SU-DHL-6 (cell line): ENCODE measurements around the gene TRIM39.

Experiments
- H2AFZ ChIP-seq: fragments of 200-600 bp; sonication (generic); 2 replicates; pipeline ENCODE4 v1.6.1; 2014; ENCODE audit warnings: low read depth, mild to moderate bottlenecking, moderate library complexity, mixed read lengths, antibody characterized with exemption, low read length; ENCODE audit not compliant: severe bottlenecking
- H3F3A ChIP-seq: fragments of 200-600 bp; shearing (Covaris generic); 2 replicates; pipeline ENCODE4 v1.6.0; 2016; ENCODE audit warnings: antibody characterized with exemption, mild to moderate bottlenecking; ENCODE audit not compliant: insufficient read depth
- H3K27ac ChIP-seq: fragments of 200-600 bp; sonication (generic); 2 replicates; pipeline ENCODE4 v1.5.1; 2016; ENCODE audit warnings: low read depth, mild to moderate bottlenecking, low read length, moderate library complexity, mixed read lengths
- H3K27me3 ChIP-seq: fragments of 200-600 bp; sonication (generic), shearing (Covaris generic); 2 replicates; pipeline ENCODE4 v1.6.0; 2014; ENCODE audit warnings: mild to moderate bottlenecking, low read length
- H3K36me3 ChIP-seq: fragments of 200-600 bp; sonication (generic); 2 replicates; pipeline ENCODE4 v1.6.1; 2014; ENCODE audit warnings: mild to moderate bottlenecking, low read length, mixed read lengths
- H3K4me2 ChIP-seq: fragments of 300-600, 200-600 bp; shearing (Covaris generic), sonication (generic); 2 replicates; pipeline ENCODE4 v1.6.0; 2014; ENCODE audit warnings: low read length, low read depth, mild to moderate bottlenecking; ENCODE audit not compliant: poor library complexity, severe bottlenecking
- H3K4me3 ChIP-seq: fragments of 200-600 bp; sonication (generic); 2 replicates; pipeline ENCODE4 v1.5.1; 2014; ENCODE audit warnings: antibody characterized with exemption, low read length, mild to moderate bottlenecking, mixed read lengths; ENCODE audit not compliant: insufficient read depth, poor library complexity, severe bottlenecking
- H3K79me2 ChIP-seq: fragments of 200-600 bp; sonication (generic); 2 replicates; pipeline ENCODE4 v1.6.1; 2014; ENCODE audit warnings: mild to moderate bottlenecking, low read length, moderate library complexity; ENCODE audit not compliant: insufficient read depth
- H3K9ac ChIP-seq: fragments of 200-600 bp; sonication (generic); 2 replicates; pipeline ENCODE4 v1.7.0; 2014; ENCODE audit warnings: mild to moderate bottlenecking, low read length
- H3K9me2 ChIP-seq: fragments of 200-600 bp; sonication (generic); replicated peaks from 2 replicates; pipeline ENCODE4 v1.6.1; 2014; ENCODE audit warnings: low read length; ENCODE audit not compliant: insufficient read depth
- H3K9me3 ChIP-seq: fragments of 200-600 bp; sonication (generic); 2 replicates; pipeline ENCODE4 v1.6.1; 2014; ENCODE audit warnings: low read length, mixed read lengths; ENCODE audit not compliant: insufficient read depth
- H4K20me1 ChIP-seq: fragments of 200-600 bp; sonication (generic); 2 replicates; pipeline ENCODE4 v1.6.1; 2014; ENCODE audit warnings: low read depth, mild to moderate bottlenecking, antibody characterized with exemption, low read length, moderate library complexity, mixed read lengths
- EZH2phosphoT487 ChIP-seq: fragments of 200-600 bp; sonication (generic), shearing (Covaris generic); conservative IDR thresholded peaks from 2 replicates; pipeline ENCODE4 v1.6.1; 2018; ENCODE audit warnings: mild to moderate bottlenecking, antibody characterized with exemption, low read length, moderate library complexity, mixed read lengths
- TF ChIP-seq, protein P1 (sequence below): fragments of 200-600 bp; sonication (generic); IDR thresholded peaks from one replicate; pipeline ENCODE4 v1.5.1; 2017; ENCODE audit warnings: antibody characterized with exemption, mild to moderate bottlenecking, low read length, moderate library complexity; ENCODE audit not compliant: insufficient read depth, poor library complexity, severe bottlenecking

Gene TRIM39

DNA sequence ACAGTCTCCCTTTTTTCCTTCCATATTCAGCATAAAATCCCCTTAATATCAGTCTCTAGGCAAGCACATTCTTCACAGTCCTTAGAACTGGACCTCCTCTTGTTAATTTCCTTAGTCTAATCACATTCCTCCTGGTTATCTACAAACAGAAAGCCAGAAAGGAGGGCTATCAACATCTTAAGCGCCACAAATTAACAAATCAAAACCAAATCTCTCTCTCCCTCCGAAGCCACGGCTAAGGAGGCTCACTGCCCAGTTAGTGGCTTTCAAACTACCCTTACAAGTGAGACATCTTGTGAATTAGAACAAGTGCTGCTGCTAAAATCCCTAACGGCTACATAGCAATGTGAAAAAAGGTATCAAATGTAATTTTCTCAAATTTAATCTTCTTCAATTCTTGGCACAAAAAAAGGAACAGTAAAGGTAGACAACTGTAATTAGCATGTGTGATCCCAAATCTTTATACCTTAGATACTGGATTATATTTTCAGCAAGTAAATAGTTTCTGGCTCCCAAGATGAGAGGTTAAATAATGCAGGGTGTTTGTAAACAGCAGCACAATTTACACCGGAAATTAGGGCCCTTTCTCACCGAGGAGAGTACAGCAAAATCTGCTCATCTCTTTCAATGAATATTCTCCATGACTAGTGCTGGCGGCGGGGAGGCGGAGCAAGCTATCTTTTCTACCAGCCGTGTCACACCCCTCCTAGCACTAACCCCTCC lies 1.4 kb upstream of the TRIM39 start:
- peaks cover 69% of the 10 kb centered on the region for H3K79me2 ChIP-seq
- H4K20me1 ChIP-seq, result peaks cover 43% of the 10 kb centered on the region
- H3K9me2 ChIP-seq, result no peaks in the 10 kb centered on the region
- H3K36me3 ChIP-seq, result no peaks in the 10 kb centered on the region
- peak overlapping the region; percentile 73 for H3K4me2 ChIP-seq
- H3K27me3 ChIP-seq, result no peaks in the 10 kb centered on the region
- H3F3A ChIP-seq, result peaks cover 8% of the 10 kb centered on the region
- no peaks in the 10 kb centered on the region for H3K9me3 ChIP-seq
- H3K4me3 ChIP-seq, result peak overlapping the region; percentile 62
- peak overlapping the region; percentile 65 for H2AFZ ChIP-seq
- H3K27ac ChIP-seq, result peak overlapping the region; percentile 74
- no peak for TF ChIP-seq EZH2phosphoT487
- TF ChIP-seq, protein P1, sequence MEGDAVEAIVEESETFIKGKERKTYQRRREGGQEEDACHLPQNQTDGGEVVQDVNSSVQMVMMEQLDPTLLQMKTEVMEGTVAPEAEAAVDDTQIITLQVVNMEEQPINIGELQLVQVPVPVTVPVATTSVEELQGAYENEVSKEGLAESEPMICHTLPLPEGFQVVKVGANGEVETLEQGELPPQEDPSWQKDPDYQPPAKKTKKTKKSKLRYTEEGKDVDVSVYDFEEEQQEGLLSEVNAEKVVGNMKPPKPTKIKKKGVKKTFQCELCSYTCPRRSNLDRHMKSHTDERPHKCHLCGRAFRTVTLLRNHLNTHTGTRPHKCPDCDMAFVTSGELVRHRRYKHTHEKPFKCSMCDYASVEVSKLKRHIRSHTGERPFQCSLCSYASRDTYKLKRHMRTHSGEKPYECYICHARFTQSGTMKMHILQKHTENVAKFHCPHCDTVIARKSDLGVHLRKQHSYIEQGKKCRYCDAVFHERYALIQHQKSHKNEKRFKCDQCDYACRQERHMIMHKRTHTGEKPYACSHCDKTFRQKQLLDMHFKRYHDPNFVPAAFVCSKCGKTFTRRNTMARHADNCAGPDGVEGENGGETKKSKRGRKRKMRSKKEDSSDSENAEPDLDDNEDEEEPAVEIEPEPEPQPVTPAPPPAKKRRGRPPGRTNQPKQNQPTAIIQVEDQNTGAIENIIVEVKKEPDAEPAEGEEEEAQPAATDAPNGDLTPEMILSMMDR, result no peak
- H3K9ac ChIP-seq, result peak overlapping the region; percentile 83

DNA sequence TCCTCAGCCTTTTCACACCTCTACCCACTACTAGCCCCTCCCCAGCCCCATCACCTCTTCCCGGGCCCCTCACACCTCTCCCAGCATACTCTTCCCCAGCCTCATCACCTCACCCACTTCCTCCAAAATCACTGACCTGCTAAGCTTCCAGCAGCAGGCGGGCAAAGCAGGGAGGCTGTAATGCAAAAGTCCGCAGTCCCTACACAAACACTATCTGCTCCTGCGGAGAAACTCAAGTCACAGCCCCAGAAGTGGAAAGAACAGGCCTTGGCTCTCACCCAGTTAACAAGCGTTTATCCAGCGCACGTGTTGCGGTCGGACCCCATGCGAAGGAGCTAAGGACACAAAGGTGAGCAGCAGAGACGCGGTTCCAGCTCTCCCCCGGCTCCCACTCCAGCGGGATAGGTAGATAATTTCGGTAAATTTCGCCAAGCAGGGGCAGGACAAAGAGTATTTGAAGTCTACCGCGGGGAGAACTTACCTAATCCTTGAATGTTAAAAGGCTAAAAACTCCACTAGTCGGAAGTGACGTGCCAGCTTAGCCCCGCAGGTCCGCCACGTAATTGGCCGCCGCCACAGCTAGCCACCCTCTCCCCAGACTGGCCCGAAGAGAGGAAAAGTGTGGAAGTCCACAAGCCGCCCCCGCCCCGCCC lies 728 bp upstream of the TRIM39 start:
- no peaks in the 10 kb centered on the region for H3K27me3 ChIP-seq
- H3F3A ChIP-seq, result peaks cover 8% of the 10 kb centered on the region
- H3K4me2 ChIP-seq, result peak overlapping the region; percentile 73
- no peaks in the 10 kb centered on the region for H3K9me2 ChIP-seq
- H2AFZ ChIP-seq, result peak overlapping the region; percentile 65
- peak overlapping the region; percentile 83 for H3K9ac ChIP-seq
- H3K36me3 ChIP-seq, result no peaks in the 10 kb centered on the region
- TF ChIP-seq, protein P1, result no peak
- no peak for TF ChIP-seq EZH2phosphoT487
- H3K4me3 ChIP-seq, result peak overlapping the region; percentile 62
- peaks cover 36% of the 10 kb centered on the region for H4K20me1 ChIP-seq
- H3K79me2 ChIP-seq, result peaks cover 62% of the 10 kb centered on the region
- no peaks in the 10 kb centered on the region for H3K9me3 ChIP-seq
- peak overlapping the region; percentile 74 for H3K27ac ChIP-seq

DNA sequence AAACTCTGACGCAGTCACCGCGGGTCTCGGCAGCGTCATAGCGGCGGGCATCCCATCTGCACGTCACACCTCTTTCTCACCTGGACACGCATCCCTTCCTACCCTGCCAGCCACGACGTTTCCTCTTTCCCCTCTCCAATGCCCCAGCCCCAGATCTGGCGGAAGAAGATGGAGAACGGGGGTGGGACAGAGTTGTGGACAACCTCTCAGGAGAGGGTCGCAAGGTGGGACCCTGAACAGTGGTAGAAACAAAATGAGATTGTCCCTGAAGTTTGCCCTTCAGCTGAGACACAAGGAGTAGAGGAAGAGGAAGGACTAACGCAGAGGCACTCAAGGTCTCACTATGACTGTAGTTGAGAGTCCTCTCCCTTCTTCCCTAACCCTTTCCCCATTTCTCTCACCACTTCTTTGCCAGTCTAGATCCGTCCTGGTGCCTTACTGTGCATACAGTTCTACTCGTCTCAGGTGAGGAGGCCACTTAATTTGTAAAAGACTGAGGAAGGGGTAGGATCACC lies 562 bp downstream of the TRIM39 start:
- Histone ChIP-seq H3K36me3 (no peaks in the 10 kb centered on the region), H3K4me2 (peak overlapping the region; percentile 73), H3K27ac (peak overlapping the region; percentile 74), H3F3A (peaks cover 8% of the 10 kb centered on the region), H2AFZ (peak overlapping the region; percentile 65), H3K27me3 (no peaks in the 10 kb centered on the region), H3K79me2 (peaks cover 49% of the 10 kb centered on the region), H3K9ac (peak overlapping the region; percentile 83), H4K20me1 (peaks cover 23% of the 10 kb centered on the region), H3K9me2 (no peaks in the 10 kb centered on the region), H3K9me3 (no peaks in the 10 kb centered on the region), H3K4me3 (peak overlapping the region; percentile 62)
- TF ChIP-seq, protein P1, result no peak
- TF ChIP-seq EZH2phosphoT487, result no peak
